Adipocyte (in vitro differentiated cells): Measurements from ENCODE around the gene SRI.
"Not testable (repeated sequence)": the region's sequence is repeated elsewhere in the genome, so short reads cannot be mapped to it uniquely, and the experiment has no call there.

Experiments
- DNase-seq: peaks from one replicate; pipeline ENCODE4 v3.0.0-alpha.2; 2015; ENCODE audit warnings: low read depth
- H3K27me3 ChIP-seq: replicated peaks from 2 replicates; pipeline ENCODE4 v1.7.0; 2013; ENCODE audit warnings: mild to moderate bottlenecking, low read length, moderate library complexity; ENCODE audit not compliant: control insufficient read depth, insufficient read depth
- H3K36me3 ChIP-seq: 2 replicates; pipeline ENCODE4 v1.7.0; 2013; ENCODE audit warnings: low read length, mild to moderate bottlenecking, moderate library complexity; ENCODE audit not compliant: control insufficient read depth, insufficient read depth, severe bottlenecking
- H3K4me1 ChIP-seq: 2 replicates; pipeline ENCODE4 v1.7.0; 2013; ENCODE audit warnings: mild to moderate bottlenecking, low read length, moderate library complexity; ENCODE audit not compliant: control insufficient read depth, insufficient read depth
- H3K4me3 ChIP-seq: 2 replicates; pipeline ENCODE4 v1.7.0; 2013; ENCODE audit warnings: mild to moderate bottlenecking, low read length, moderate library complexity
- H3K9ac ChIP-seq: 2 replicates; pipeline ENCODE4 v1.7.0; 2013; ENCODE audit warnings: mild to moderate bottlenecking, low read length, moderate library complexity
- H3K9me3 ChIP-seq: 2 replicates; pipeline ENCODE4 v1.7.0; 2013; ENCODE audit warnings: mild to moderate bottlenecking, low read length, moderate library complexity; ENCODE audit not compliant: control insufficient read depth

Gene SRI, protein sequence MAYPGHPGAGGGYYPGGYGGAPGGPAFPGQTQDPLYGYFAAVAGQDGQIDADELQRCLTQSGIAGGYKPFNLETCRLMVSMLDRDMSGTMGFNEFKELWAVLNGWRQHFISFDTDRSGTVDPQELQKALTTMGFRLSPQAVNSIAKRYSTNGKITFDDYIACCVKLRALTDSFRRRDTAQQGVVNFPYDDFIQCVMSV

DNA sequence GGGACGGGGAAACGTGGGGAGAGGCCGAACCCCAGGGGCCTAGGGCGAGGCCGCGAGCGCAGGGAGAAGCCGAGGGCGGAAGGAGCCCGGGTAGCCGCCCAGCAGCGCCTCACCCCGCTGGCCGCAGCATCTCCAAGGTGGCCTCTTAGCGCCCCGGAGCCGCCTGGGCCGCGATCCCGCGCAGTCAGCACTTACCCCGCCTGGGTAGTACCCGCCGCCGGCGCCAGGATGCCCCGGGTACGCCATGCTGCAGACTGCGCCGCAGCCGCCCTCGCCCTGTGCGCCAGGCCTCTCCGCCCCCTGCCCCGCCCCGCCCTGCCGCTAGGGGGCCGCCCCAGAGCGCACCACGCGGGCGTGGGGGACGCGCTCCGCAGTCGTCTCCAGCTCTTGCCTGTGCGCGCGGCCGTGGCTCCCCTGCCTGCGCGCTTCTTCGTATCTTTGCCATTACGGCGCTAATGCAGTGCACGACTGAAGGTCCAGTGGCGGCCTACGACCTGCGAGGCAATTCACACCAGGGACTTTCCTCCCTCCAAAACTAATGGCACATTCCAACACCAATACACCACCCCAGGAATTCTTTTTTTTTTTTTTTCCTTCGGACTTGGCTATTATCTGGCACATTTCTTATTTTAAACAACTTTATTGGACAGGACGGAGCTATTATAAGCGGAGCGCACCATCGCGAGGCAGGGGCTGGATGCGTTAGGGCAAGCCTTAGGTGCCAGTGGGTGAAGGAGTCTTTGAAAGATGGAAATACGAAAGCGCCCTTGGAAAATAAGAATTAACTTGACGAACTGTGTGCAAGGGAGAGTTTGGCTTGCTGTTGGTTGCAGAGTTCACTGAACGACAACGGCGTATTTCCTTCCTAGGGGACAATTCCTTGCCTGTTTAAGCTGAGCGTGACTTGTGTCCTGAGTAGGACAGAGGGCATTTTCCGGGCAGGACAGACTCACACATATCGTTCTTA lies at the start of gene SRI:
SRI (minus strand) TSS at position 258 of the 967 bp plus-strand sequence; CDS start at position 246, 12 bp downstream.
- peaks cover 29% of the 10 kb centered on the region for H3K4me1 ChIP-seq
- peaks cover 20% of the 10 kb centered on the region for H3K36me3 ChIP-seq
- H3K9ac ChIP-seq = peak within 1 kb of the TSS; percentile 95
- peak; percentile 95 for DNase-seq
- peak within 1 kb of the TSS; percentile 98 for H3K4me3 ChIP-seq
- no peaks in the 10 kb centered on the region for H3K27me3 ChIP-seq
- H3K9me3 ChIP-seq = no peaks in the 10 kb centered on the region

DNA sequence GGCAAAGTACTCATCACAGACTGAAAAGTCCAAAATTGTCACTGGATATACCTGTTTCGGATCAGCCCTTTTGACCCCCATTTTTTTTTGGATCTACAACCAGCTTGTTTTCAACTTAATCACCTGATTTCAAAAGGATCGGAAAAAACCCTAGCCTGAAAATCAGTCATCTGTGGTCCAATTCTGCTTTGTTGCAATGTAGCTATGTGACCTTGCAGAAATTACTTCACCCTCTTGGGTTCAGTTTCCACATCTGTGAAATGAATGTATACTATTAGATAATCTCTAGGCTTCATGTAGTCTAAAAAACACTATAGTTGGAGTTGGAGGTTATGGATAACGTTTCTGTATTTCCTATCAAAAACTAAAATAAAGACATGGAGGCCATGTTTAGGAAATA lies 49.7 kb upstream of the SRI start:
- no peaks in the 10 kb centered on the region for H3K27me3 ChIP-seq
- no peak overlapping the region for H3K9ac ChIP-seq
- no peaks in the 10 kb centered on the region for H3K9me3 ChIP-seq
- DNase-seq = no peak
- H3K4me1 ChIP-seq = no peaks in the 10 kb centered on the region
- H3K4me3 ChIP-seq = no peak overlapping the region
- H3K36me3 ChIP-seq = no peaks in the 10 kb centered on the region

DNA sequence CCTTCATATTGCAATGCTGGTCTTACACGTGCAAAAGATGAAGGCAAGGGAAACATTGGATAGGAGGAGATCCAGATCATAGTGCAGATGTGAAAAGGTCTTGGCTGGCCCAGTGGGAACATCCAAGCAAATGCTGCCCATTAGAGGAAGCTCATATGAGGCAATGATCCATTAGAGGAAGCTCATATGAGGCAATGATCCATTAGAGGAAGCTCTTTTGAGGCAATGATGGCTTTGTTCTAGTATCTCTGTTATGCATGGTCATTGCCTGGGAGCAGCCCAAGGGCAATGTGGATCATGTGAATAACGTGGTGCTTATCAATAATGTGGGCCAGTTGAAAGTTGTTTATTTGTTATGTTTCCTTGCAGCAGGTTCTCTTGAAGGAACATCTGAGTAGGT lies 49.0 kb upstream of the SRI start:
- no peaks in the 10 kb centered on the region for H3K36me3 ChIP-seq
- H3K9ac ChIP-seq = no peak overlapping the region
- no peaks in the 10 kb centered on the region for H3K4me1 ChIP-seq
- H3K4me3 ChIP-seq = no peak overlapping the region
- no peaks in the 10 kb centered on the region for H3K9me3 ChIP-seq
- no peak for DNase-seq
- H3K27me3 ChIP-seq = no peaks in the 10 kb centered on the region

DNA sequence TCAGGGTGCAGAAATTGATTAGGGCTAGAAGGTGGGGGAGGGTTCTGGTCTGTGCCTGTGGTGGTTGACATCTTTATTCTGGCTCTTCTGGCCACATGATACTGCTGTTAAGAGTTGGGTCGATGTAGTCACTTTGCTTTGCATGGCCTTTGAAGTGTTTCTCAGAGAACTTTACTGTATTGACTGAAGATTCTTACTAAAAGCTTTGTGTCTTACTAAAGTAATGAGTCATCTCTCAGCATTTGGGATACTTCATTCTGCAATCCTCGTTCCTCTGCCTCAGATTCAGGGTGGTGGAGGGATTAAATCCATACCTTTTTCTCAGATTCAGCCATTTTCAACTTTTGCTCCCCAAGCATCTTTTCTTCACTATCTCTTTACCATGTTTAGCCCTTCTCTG lies 48.2 kb upstream of the SRI start:
- no peaks in the 10 kb centered on the region for H3K9me3 ChIP-seq
- no peaks in the 10 kb centered on the region for H3K27me3 ChIP-seq
- H3K9ac ChIP-seq = no peak overlapping the region

DNA sequence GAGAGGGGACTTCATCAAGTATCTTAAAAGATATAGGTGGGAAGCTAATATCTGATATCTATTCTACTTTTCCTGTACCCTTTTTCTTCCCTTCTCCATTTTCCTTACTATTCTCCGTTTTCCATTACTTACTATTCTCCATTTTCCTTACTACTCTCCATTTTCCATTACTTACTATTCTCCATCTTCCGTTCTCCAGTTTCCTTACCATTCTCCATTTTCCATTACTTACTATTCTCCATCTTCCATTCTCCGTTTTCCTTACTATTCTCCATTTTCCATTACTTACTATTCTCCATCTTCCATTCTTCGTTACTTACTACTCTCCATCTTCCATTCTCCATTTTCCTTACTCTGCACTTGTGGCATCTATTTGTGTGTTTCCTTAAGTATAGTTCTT lies 47.6 kb upstream of the SRI start:
- Histone ChIP-seq H3K9ac (no peak overlapping the region), H3K4me1 (no peaks in the 10 kb centered on the region), H3K9me3 (no peaks in the 10 kb centered on the region), H3K4me3 (no peak overlapping the region), H3K36me3 (no peaks in the 10 kb centered on the region), H3K27me3 (no peaks in the 10 kb centered on the region)
- DNase-seq = no peak

More for the DNA sequence above, 48.2 kb upstream of the SRI start:
- no peaks in the 10 kb centered on the region for H3K4me1 ChIP-seq
- H3K36me3 ChIP-seq = no peaks in the 10 kb centered on the region
- DNase-seq = no peak
- no peak overlapping the region for H3K4me3 ChIP-seq

DNA sequence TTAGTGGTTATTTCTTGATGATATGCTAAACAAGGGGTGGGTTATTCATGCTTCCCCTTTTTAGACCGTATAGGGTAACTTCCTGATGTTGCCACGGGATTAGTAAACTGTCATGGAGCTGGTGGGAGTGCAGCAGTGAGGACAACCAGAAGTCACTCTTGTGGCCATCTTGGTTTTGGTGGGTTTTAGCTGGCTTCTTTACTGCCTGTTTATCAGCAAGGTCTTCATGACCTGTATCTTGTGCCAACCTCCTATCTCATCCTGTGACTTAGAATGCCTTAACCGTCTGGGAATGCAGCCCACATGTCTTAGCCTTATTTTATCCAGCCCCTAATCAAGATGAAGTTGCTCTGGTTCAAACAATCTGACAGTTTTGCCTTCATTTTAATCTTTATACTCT lies 45.1 kb upstream of the SRI start:
- H3K27me3 ChIP-seq, H3K36me3 ChIP-seq, H3K4me1 ChIP-seq, H3K4me3 ChIP-seq, DNase-seq, H3K9me3 ChIP-seq, H3K9ac ChIP-seq: not testable (repeated sequence)

DNA sequence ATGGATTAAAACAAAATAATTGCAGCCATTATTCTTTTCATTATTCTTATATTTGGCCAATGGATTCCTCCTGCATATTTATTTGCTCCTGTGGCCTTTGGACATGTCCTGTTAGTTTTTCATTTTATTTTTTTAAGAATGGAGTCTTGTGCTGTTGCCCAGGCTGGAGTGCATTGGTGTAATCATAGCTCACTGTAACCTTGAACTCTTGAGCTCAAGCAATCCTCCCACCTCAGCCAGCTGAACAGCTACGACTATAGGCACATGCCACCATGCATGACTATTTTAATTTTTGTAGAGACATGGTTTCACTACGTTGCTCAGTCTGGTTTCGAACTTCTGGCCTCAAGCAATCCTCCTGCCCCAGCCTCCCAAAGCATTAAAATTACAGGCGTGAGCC lies 42.7 kb upstream of the SRI start:
- no peaks in the 10 kb centered on the region for H3K9me3 ChIP-seq
- no peak for DNase-seq
- H3K9ac ChIP-seq = no peak overlapping the region
- no peaks in the 10 kb centered on the region for H3K36me3 ChIP-seq
- no peak overlapping the region for H3K4me3 ChIP-seq
- no peaks in the 10 kb centered on the region for H3K27me3 ChIP-seq
- peaks cover 6% of the 10 kb centered on the region for H3K4me1 ChIP-seq

DNA sequence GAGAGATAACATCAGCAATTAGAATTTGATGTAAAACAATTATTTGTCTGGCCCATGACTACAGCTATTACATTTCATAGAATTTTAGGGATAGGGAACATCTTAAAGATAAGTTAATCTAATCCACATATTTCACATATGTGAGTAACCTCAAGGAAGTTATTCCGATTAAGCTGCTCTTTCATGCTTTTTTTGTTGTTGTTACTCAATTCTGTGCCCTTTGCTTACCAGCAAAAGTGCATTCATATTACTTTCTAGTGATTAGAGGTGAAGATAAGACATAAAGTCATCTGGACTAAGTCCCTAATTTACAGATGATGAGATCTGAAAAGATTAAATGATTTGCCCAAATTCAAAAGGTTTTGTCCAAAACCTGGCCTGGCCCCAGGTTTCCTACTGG lies 40.9 kb upstream of the SRI start:
- H3K4me1 ChIP-seq = peaks cover 6% of the 10 kb centered on the region
- no peak overlapping the region for H3K9ac ChIP-seq
- no peaks in the 10 kb centered on the region for H3K9me3 ChIP-seq
- DNase-seq = no peak
- H3K4me3 ChIP-seq = no peak overlapping the region
- H3K36me3 ChIP-seq = no peaks in the 10 kb centered on the region
- no peaks in the 10 kb centered on the region for H3K27me3 ChIP-seq

DNA sequence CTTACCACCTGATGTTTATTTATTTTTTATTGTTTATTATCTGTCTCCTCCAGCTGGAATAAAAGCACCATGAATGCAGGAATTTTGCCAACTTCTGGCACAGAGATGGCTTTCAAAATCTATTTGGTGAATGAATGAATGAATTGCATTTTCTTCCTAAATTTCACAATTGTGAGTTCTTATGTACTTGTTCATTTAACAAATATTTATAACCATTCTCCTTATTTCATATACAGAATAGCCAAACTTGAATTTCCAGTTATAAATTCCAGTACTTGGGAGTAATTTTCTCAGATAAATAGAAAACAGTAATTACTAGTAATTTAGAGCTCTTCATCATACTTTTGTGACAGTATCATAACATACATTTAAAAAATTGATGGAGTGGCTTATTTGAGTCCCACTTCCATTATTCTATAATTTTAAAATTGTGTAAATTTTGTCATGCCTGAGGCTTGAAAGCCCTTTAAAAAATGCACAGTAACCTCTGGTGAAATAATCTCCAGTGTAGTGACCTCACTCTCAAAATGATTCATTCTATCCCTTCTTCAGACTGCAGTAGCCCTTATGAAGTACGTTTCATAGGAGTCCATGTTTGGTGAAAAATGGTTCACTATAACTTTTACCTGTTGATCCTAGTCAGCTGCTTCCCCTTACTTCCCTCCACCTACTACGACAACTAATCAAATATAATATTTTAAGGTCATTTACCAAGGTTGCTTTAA lies 40.0 kb upstream of the SRI start:
- no peak for DNase-seq
- H3K27me3 ChIP-seq = no peaks in the 10 kb centered on the region

DNA sequence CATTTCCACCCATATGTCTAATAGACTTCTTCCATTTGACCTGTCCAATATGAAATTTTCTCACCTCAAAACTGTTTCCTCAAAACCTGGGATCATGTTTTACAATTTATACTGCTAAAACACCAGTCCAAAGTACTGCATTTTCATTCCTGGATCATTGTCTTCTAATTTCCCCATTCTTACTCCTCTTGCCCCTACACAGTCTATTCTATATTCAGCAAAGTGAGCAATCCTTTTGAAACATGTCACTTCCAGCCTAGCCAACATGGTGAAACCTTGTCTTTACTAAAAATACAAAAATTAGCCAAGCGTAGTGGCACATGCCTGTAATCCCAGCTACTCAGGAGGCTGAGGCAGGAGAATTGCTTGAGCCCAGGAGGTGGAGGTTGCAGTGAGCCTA lies 38.5 kb upstream of the SRI start:
- peaks cover 16% of the 10 kb centered on the region for H3K9me3 ChIP-seq
- not testable (repeated sequence) for H3K4me3 ChIP-seq, H3K36me3 ChIP-seq, H3K27me3 ChIP-seq, H3K9ac ChIP-seq, DNase-seq, H3K4me1 ChIP-seq

More for the DNA sequence above, 40.0 kb upstream of the SRI start:
- Histone ChIP-seq H3K9ac (no peak overlapping the region), H3K4me3 (no peak overlapping the region), H3K9me3 (peaks cover 1% of the 10 kb centered on the region), H3K36me3 (no peaks in the 10 kb centered on the region), H3K4me1 (peaks cover 6% of the 10 kb centered on the region)

DNA sequence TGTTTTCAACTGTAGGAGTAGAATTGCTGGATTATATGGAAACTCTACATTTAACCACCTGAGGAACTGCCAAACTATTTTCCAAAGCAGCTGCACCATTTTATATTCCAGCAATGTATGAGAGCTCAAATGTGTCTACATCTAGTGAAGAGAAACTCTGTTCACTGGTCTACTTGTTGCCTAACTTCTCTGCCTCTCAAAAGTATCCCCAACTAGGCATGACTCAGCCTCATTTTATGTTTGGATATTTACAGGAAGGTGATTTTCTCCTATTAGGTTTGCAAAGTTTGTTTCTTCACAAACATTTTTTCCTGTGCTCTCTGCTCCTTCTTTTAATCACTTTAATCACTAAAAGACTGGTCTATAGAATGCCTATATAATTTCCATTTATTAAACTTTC lies 37.1 kb upstream of the SRI start:
- no peaks in the 10 kb centered on the region for H3K36me3 ChIP-seq
- H3K9me3 ChIP-seq = peaks cover 27% of the 10 kb centered on the region

More for the DNA sequence above, 37.1 kb upstream of the SRI start:
- DNase-seq = no peak
- Histone ChIP-seq H3K9ac (no peak overlapping the region), H3K27me3 (no peaks in the 10 kb centered on the region), H3K4me1 (peaks cover 6% of the 10 kb centered on the region), H3K4me3 (no peak overlapping the region)
